DMS53 (cell line): ENCODE measurements around the gene CCDC167.
A peak's percentile ranks its signal among the peaks of the same experiment; 100 is the strongest.
"Not testable (repeated sequence)": the region's sequence is repeated elsewhere in the genome, so short reads cannot be mapped to it uniquely, and the experiment has no call there.

ENCODE experiments used
- DNase-seq: peaks from one replicate; lab custom pipeline; 2025; lab: John Stamatoyannopoulos, UW

Gene CCDC167

DNA sequence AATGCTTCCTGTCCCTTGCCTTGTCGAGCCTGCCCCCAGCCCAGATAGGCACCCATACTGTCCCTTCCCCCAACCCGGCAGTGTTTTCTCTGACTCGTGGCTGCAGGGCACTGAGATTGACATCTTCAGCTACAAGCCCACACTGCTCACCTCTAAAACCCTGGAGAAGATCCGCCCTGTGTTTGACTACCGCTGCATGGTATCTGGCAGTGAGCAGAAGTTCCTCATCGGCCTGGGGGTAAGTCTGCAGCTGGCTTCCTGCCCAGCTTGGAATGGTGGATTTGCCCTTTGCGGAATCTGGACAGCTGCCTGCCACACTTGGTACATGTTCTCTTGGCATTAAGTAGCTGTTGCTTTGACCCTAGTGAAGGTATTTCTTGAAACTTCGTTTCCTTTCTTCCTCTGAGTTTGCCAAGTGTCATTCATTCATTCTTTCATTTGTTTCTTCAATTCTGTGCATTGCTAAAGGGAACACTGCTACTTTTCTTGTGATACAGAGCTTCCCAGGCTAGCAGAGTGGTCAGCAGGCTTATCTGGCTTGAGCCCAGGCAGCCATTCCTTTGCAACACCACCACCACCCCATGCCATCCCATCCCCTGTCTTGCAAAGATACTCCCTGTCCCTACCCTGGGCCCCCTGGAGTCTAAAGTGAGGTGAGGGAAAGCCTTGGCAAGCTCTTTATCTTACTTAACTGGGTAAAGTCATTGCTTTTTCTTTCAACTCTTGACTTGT, 26.2 kb downstream of the CCDC167 start:
- no peak for DNase-seq

DNA sequence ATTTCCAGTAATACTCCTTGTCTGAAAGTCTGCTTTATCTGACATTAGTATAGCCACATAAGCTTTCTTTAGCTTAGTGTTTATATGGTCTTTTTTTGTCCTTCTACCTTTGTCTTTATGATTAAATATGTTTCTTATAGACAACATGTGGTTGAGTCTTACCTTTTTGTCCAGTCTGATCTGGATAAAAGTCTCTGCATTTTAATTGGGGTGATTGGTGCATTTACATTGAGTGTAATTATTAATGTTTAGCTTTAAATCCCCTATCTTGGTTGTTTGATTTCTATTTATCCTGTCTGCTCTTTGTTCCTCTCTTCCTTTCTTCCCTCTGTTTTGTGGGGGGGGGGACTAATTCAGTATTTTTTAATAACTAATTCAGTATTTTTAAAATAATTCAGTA, 32.0 kb downstream of the CCDC167 start:
- DNase-seq = no peak

DNA sequence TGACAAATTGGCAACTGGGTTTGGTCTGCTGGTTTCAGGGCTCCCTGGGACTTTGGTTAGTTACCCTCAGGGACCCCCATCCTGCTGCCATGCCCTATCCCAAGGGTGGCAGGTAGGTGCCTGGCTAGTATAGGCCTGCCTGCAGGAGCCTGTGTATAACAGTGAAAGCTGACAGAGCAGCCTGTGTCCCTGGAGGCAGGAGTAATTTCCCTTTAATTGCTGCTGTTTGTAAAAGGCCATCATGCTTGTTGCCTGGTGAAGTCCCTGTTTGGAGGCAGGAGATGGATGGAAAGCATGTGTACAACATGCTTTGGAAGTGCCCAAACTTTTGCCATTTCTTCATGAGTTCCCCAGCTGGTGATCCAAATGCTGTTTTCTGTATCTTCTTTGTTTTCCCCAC, 36.6 kb downstream of the CCDC167 start:
- no peak for DNase-seq

DNA sequence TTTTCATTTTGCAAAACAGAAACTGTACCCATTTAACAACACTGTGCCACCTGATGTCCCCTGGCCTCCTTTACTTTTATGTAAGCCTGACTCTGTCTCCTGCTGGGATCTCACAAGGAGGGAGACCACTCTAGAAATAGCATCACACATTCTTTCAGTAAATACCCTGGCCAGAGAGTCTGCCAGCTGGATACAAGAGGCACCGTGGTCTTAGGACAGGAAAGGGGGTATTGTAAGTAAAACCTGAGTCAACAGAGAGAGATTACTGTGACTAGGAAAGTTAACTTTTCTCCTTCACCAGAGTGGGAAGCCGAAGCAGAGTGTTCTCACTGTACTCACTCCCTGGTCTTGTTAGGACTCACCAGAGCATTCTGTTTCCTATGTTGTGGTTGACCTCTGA, 38.9 kb downstream of the CCDC167 start:
- DNase-seq = no peak

DNA sequence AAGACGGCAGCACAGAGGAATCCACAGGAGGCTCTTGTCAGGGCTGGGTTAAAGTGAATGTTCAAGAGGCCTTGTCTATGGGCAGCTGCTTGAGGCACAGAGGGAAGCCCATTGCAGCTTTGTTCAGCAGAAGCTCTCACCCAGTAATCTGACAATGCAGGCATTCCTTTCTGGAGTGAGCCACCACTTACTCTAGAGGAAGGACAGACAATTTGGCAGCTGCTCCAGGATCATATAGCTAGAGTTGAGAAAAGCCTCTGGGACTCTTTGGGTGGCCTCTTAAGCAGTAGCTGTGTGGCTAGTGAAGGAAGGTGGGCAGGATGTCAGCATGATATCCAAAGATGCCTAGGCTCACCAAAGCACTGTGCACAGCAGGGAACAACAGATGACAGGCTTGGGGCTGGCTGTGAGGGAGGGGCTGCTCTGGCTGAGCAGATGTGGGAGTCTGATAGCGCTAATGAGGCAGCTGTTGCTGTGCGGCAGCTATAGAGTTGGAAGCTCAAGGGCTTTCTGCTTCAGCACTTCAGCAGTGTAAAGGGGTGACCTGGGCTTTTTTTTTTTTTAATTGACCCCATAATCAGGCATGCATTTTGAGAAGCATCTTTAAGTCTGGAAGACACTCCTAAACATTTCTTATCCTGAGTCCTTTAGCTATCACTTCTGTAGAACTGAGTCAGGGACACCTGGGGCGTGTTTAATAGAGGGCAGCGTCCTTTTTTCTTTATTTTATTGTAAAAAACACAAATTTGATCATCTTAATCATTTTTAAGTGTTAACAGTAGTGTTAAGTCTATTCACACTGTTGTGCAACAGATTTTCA, 39.5 kb downstream of the CCDC167 start:
- no peak for DNase-seq

DNA sequence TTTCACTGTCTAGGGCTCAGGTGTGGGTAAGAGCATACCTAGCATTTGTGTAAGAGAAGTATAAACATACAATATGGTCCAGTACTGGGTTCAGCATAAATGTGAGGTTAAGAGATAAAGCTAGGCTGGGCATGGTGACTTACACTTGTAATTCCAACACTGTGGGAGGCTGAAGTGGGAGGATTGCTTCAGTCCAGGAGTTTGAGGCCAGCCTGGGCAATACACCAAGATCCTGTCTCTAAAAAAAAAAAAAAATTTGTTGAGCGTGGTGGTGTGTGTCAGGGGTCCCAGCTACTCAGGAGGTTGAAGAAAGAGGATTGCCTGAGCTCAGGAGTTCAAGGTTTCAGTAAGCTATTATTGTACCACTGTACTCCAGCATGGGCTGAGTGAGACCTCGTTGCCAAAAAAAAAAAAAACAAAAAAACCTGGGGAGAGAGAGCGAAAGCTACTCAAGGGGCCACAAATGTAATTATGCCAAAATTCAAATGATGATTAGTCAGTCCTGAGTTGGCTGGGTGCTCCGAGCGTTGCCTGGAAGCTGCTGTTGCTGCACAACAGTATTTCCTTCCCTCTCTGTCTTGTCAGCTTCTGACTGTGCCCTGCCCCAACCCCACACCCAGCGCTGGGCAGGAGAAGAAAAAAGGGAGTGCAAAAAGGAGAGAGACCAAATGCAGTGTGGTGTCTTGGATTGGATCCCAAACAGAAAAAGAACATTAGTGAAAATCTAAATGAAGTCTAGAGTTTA, 42.7 kb downstream of the CCDC167 start:
- no peak for DNase-seq

DNA sequence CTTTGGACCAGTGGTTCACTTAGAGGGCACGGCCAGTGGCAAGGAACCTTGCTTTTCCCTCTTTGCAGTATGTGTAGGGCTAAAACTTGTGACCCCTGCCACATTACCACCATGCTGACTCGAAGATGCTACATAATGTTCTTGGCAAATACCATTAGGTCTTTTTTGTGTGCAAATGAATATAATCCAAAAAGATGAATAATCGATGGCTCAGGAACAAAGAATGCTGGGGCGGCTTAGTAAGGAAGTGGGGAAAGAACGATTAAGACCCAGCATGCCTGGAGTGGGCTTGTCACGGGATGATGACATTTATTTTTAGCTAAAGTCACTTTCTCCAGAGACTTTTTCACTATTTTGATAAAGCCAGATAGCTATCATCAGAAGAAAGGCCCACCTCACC, 43.6 kb downstream of the CCDC167 start:
- no peak for DNase-seq

DNA sequence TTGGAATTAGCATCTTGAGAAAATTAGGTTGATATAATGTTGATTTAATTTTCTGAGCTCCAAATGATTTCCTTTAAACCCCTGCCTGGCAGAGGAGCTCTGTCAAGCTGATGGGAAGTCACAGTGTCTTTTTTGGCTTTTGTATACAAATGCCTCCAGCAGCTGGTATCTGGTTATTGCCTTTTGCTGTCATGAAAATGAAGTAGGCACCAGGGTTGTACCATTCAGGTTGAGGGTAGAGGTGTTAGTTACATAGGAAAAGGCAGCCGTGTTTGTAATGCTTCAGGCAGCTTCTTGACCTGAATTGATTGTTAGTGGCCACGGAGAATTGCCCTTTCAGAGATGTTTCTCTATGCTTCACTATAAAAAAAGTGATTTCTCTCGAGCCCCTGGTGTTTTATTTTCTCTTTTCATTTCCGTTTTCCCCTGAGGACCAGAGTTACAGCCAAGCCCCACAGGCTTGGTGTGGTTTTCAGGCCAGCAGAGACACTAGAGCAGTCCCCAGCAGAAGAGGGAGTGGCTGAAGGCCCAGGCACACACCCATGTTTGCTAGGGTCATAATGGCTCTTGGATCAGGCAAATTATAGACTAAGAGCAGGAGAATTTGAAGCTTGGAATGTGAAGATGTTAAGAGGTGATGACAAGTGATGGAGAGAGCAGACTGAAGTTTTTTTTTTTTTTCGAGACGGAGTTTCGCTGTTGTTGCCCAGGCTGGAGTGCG, 45.1 kb downstream of the CCDC167 start:
- DNase-seq = no peak

DNA sequence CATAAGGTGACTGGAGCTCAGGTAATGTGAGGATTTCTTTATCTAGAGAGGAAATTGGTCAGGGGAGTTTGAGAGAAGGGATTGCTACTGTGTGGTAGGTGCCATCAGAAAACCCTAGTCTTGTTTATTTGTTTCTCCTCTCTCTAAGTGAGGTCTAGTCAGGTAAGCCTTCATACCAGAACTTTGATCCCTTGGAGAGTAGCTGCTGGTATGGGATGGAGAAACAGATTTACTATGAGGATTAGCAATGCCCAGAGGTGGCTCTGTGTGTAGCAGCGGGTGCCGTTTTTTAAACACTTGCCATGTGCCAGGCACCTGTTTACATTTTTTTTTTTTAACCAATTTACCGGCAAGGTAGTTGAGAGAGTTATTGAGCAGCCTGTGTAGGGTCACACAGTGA, 47.2 kb downstream of the CCDC167 start:
- DNase-seq = no peak

DNA sequence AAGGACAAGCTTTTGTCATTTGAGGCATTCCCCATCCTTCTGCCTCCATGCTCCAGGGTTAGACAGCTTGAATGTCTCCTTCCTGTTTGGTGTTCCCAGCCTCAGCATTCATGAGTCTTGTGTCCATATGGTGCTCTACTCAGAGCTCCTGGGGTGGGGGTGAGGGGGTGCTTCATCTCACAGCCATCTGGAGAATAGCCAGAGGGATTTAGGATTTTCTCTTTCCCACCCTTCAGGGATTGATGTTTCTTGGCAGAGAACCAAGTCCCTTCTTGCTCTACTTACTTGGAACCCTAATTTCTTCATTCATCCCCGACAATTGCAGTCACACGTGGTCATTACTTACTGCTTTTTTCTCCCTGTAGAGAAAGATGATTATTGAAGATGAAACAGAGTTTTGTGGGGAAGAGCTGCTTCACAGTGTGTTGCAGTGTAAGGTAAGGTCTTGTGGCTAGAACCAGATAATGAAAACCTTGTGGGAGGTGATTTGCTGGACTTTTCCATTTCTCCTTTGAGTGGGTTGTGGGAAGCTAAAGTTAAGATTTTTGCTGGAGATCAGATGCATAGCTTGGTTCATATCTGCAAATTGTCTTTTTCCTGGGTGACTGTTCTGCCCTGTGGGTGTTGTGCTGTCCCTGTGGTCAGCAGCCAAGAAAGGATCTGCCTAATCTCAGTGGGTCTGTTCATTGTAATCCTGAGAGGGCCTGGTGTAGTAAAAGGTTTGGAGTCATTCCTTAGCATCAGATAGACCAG, 48.1 kb downstream of the CCDC167 start:
- no peak for DNase-seq

DNA sequence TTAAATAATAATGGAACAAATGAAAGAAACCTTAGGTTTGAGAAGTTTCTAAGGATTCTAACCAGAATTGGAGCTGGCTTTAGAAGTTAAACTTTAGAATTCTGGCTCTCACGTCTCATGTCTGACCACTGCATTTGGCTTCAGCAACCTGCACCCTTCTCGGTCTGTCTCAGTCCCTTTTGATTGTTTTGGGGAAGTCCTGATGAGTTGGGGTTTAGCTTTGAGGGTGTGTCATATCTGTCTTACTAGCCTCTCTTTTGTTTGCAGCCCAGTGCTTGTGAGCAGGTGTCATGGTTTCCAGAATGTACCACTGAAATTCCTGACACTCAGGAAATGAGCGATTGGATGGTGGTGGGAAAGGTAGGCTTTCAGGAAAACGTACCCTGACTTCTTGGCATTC, 49.7 kb downstream of the CCDC167 start:
- DNase-seq = no peak

DNA sequence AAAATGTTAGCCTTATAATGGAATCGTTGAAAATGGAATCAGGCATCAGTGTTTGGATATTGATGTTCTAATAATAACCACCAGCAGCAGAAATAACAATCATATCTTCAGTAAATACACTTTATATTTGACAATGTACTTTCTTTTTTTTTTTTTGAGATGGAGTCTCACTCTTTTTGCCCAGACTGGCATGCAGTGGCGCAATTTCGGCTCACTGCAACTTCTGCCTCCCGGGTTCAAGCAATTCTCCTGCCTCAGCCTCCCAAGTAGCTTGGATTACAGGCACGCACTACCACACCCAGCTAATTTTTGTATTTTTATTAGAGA, 56.5 kb downstream of the CCDC167 start:
- DNase-seq = not testable (repeated sequence)

DNA sequence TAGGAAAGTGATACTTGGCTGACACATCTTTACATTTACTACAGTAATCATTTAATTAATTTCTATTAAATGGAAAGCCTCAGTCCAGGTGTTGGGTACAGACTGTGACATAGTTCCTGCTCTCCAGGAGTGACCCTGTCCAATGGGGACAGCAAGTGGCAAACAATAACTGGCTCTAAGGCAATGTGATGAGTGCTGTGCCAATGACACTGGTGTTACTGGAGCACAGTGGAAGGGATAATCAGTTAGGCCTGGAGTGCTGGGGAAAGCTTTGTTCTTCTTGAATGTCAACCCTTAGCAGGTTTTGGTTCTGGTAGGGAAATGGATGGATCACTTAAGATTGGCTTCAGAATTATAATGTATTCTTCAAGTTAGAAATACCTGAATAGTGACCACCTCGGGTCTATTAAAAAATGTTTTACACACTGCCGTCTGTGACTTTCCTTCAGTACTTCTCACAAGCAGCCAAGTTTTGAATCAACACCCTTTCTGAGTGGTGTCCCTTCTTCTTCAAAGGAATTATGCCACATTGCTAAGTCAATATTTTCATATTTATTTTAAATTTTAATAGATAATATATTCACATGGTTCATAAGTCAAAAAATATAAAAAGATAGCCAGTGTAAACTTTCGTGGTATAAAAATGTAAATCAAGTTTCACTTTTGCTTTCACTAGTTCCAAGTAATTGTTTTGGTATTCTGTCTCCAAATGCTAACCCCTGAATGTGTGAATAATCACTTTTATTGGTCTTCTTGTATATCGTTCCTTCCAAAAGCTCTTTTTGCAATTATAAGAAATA, 57.1 kb downstream of the CCDC167 start:
- no peak for DNase-seq

DNA sequence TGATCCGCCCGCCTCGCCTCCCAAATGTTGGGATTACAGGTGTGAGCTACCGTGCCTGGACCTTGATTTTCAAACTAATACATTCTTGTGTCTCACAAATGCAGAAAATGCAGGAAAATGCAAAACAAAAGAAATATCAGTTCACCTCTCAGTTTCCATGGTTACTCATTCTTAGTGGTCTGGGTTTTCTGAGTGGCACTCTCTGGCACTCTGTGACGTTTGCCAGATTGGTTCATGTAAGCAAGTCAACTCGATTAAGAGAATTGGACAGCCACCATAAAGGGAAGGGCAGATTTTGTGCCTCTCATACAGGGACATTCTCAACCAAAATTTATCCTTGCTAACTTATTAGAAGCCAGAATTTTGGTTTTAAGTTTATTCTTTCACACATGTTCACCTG, 58.0 kb downstream of the CCDC167 start:
- no peak for DNase-seq

DNA sequence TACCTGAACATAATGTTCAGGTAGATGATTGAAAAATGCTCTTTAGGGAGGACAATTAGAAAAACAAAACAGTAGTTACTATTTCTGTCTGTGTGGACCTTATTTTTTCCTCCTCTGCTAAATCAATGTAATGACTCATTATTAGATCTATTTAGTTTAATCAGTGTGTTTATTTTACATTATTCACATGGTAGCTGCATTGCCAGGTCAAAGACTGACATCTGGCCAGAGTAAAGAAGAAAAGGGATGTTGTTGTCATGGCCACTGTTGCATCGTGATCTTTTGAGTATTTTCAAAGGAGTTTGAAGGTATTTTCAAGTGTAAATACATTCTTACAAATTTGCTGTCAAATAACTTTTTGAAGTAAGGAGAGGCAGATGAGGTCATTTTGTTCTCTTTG, 60.8 kb downstream of the CCDC167 start:
- DNase-seq = no peak

DNA sequence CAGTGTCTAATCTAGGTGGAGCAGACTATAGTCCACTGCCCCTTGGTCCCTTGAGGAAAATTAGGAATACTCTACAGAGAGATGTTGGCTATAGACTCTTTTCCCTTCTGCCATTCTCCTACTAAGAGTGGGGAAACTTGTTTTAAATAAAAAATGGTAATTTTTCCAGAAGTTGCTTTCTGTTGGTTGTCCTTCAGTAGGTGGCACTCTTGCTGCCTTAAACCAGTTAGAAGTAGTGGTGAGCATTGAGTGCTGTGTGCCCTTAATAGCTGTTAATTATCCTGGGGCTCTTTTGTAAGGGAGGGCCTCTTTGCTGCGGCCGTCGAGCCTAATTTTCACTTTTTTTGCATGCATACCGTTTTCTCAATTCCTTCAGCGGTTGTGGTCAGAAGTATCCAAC, 63.9 kb downstream of the CCDC167 start:
- DNase-seq = no peak

DNA sequence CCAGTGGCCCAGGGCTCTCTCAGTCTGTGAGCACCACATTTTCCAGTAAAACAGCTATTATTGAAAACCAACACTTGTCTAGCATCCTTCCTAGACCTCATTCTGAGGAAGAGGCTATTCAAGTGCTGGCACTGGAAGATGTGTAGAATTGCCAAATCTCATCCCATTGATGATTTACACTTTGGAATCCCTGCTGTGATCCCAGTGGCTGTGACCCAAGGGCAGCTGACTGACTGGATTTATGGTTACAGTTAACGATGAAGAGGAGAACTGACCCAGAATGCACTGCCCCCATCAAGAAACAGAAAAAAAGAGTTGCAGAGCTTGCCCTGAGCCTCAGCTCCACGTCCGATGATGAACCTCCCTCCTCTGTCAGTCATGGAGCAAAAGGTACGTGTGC, 64.3 kb downstream of the CCDC167 start:
- no peak for DNase-seq

DNA sequence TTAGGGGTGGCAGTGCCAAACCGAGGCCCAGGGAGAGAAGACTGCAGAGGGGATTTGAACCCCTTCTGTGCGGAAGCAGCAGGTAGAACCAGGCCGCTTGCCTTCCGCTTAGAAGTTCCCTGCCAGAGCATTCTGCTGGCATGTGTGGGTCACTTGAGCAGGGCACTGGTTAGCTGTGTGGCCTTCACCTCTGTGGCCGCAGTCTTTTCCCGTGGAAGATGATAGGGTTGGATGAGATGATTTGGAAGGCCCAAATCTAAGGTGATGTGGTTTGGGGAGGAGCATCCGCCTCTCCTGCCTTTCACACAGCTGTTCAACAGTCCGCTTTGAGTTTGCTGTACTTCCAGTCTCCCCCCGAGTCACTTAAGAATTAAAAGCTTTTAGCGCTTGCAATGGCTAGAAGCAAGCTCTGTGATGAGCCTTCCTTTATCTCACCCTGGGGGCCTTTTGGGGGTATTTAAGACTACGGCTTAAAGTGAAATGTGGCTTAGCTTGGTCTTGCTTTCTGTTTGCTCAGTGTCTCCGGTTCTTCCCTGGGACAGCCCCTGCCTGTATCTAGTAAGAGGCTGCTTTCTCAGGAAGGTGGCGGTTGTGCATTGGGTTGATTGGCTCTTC, 65.9 kb downstream of the CCDC167 start:
- peak; percentile 59 for DNase-seq
